ENCODE results near the gene PTPRM. TPM values are rescaled to one million over a fixed set of nuclear protein-coding genes. Genes with fewer than 3 reads are reported as not detected.
"Not testable (repeated sequence)": the region's sequence is repeated elsewhere in the genome, so short reads cannot be mapped to it uniquely, and the experiment has no call there.

PTPRM gene
- polyA plus RNA-seq, 1 donor (not counting 4 experiments of a cell fraction or from before 2014, with no cell fraction given): 54.5 TPM

- TF ChIP-seq EZH2 (IDR thresholded peaks at IDR 0.05; ENCODE audit: low read length) (no peak), CTCF (optimal IDR thresholded peaks at IDR 0.05 in 1 of 3, IDR thresholded peaks at IDR 0.05 in 1 of 3, conservative IDR thresholded peaks at IDR 0.05 in 1 of 3; ENCODE audit: extremely low read depth in 1 of 3, insufficient read depth in 2 of 3, low read length in 3 of 3) (no peak)
- H3K27ac ChIP-seq (ENCODE audit: control insufficient read depth, insufficient read depth, low read length): no peak overlapping the region
- dilution Hi-C loops (cut with MboI; ENCODE audit: extremely low pct_ligation_motif_present, low sequenced_read_pairs): no loop called here
- H3K9me1 ChIP-seq (ENCODE audit: control insufficient read depth, extremely low read depth, insufficient read depth, low read length): no peaks in the 10 kb centered on the region
- no peak overlapping the region for H2AFZ ChIP-seq (ENCODE audit: control insufficient read depth, low read length)
- no peaks in the 10 kb centered on the region for H3K27me3 ChIP-seq (ENCODE audit: control insufficient read depth, extremely low read depth, insufficient read depth, low read length)
- no peak overlapping the region for H3K4me2 ChIP-seq (ENCODE audit: control insufficient read depth, extremely low read depth, insufficient read depth, low read depth, low read length)
- no peak overlapping the region for H3K4me3 ChIP-seq (ENCODE audit: control insufficient read depth in 2 of 3, extremely low read depth in 1 of 3, insufficient read depth in 2 of 3, low read depth in 1 of 3, low read length in 3 of 3)
- no peaks in the 10 kb centered on the region for H3K36me3 ChIP-seq (ENCODE audit: control insufficient read depth in 2 of 2, extremely low read depth in 1 of 2, insufficient read depth in 2 of 2, low read length in 2 of 2)
- H3K9me3 ChIP-seq (ENCODE audit: control insufficient read depth, low read depth, low read length): no peaks in the 10 kb centered on the region
- no peak for DNase-seq (ENCODE audit: low read depth, low spot score)
- H3K9ac ChIP-seq (ENCODE audit: control insufficient read depth, extremely low read depth, insufficient read depth, low read length): no peak overlapping the region
- no peaks in the 10 kb centered on the region for H3K4me1 ChIP-seq (ENCODE audit: control insufficient read depth, extremely low read depth, insufficient read depth, low read length)
- no peaks in the 10 kb centered on the region for H4K20me1 ChIP-seq (ENCODE audit: control insufficient read depth, extremely low read depth, insufficient read depth, low read length)
- no peak for FAIRE-seq
- no peaks in the 10 kb centered on the region for H3K79me2 ChIP-seq (ENCODE audit: control insufficient read depth, insufficient read depth, low read length)
Measured at GRCh38 chr18:8056723-8057122, 489.6 kb downstream of the PTPRM start.

GRCh38 chr18:8063152-8063551 lies 496.0 kb downstream of the PTPRM start:
- H3K9me1 ChIP-seq (ENCODE audit: control insufficient read depth, extremely low read depth, insufficient read depth, low read length); H3K4me3 ChIP-seq (ENCODE audit: control insufficient read depth in 2 of 3, extremely low read depth in 1 of 3, insufficient read depth in 2 of 3, low read depth in 1 of 3, low read length in 3 of 3); H3K4me1 ChIP-seq (ENCODE audit: control insufficient read depth, extremely low read depth, insufficient read depth, low read length); FAIRE-seq; H3K79me2 ChIP-seq (ENCODE audit: control insufficient read depth, insufficient read depth, low read length); H3K9me3 ChIP-seq (ENCODE audit: control insufficient read depth, low read depth, low read length); H3K36me3 ChIP-seq (ENCODE audit: control insufficient read depth in 2 of 2, extremely low read depth in 1 of 2, insufficient read depth in 2 of 2, low read length in 2 of 2); H3K4me2 ChIP-seq (ENCODE audit: control insufficient read depth, extremely low read depth, insufficient read depth, low read depth, low read length); DNase-seq (ENCODE audit: low read depth, low spot score); dilution Hi-C loops (cut with MboI; ENCODE audit: extremely low pct_ligation_motif_present, low sequenced_read_pairs); H4K20me1 ChIP-seq (ENCODE audit: control insufficient read depth, extremely low read depth, insufficient read depth, low read length); H2AFZ ChIP-seq (ENCODE audit: control insufficient read depth, low read length); H3K27me3 ChIP-seq (ENCODE audit: control insufficient read depth, extremely low read depth, insufficient read depth, low read length); H3K9ac ChIP-seq (ENCODE audit: control insufficient read depth, extremely low read depth, insufficient read depth, low read length): not testable (repeated sequence)
- H3K27ac ChIP-seq (ENCODE audit: control insufficient read depth, insufficient read depth, low read length): peak overlapping the region; percentile 6

GRCh38 chr18:8063733-8064132 lies 496.6 kb downstream of the PTPRM start:
- H2AFZ ChIP-seq (ENCODE audit: control insufficient read depth, low read length): no peak overlapping the region
- H3K9me1 ChIP-seq (ENCODE audit: control insufficient read depth, extremely low read depth, insufficient read depth, low read length): no peaks in the 10 kb centered on the region
- TF ChIP-seq EZH2 (IDR thresholded peaks at IDR 0.05; ENCODE audit: low read length): no peak
- TF ChIP-seq CTCF (optimal IDR thresholded peaks at IDR 0.05 in 1 of 3, IDR thresholded peaks at IDR 0.05 in 1 of 3, conservative IDR thresholded peaks at IDR 0.05 in 1 of 3; ENCODE audit: extremely low read depth in 1 of 3, insufficient read depth in 2 of 3, low read length in 3 of 3): no peak
- no peak for FAIRE-seq
- no peaks in the 10 kb centered on the region for H3K79me2 ChIP-seq (ENCODE audit: control insufficient read depth, insufficient read depth, low read length)
- no peak for DNase-seq (ENCODE audit: low read depth, low spot score)
- no peak overlapping the region for H3K9ac ChIP-seq (ENCODE audit: control insufficient read depth, extremely low read depth, insufficient read depth, low read length)
- H3K4me2 ChIP-seq (ENCODE audit: control insufficient read depth, extremely low read depth, insufficient read depth, low read depth, low read length): no peak overlapping the region
- H3K27me3 ChIP-seq (ENCODE audit: control insufficient read depth, extremely low read depth, insufficient read depth, low read length): no peaks in the 10 kb centered on the region
- H4K20me1 ChIP-seq (ENCODE audit: control insufficient read depth, extremely low read depth, insufficient read depth, low read length): no peaks in the 10 kb centered on the region
- no peaks in the 10 kb centered on the region for H3K4me1 ChIP-seq (ENCODE audit: control insufficient read depth, extremely low read depth, insufficient read depth, low read length)
- H3K27ac ChIP-seq (ENCODE audit: control insufficient read depth, insufficient read depth, low read length): no peak overlapping the region
- no peaks in the 10 kb centered on the region for H3K36me3 ChIP-seq (ENCODE audit: control insufficient read depth in 2 of 2, extremely low read depth in 1 of 2, insufficient read depth in 2 of 2, low read length in 2 of 2)
- no peak overlapping the region for H3K4me3 ChIP-seq (ENCODE audit: control insufficient read depth in 2 of 3, extremely low read depth in 1 of 3, insufficient read depth in 2 of 3, low read depth in 1 of 3, low read length in 3 of 3)
- dilution Hi-C loops (cut with MboI; ENCODE audit: extremely low pct_ligation_motif_present, low sequenced_read_pairs): no loop called here
- H3K9me3 ChIP-seq (ENCODE audit: control insufficient read depth, low read depth, low read length): no peaks in the 10 kb centered on the region
